VCaP (cell line): Measurements from ENCODE around the gene ZNF587.

Experiments
- H3K27ac ChIP-seq: fragments of 450-650 bp; 2 replicates; pipeline ENCODE4 v1.5.1; 2017
- CTCF ChIP-seq: fragments of 450-650 bp; conservative IDR thresholded peaks from 2 replicates; pipeline ENCODE4 v1.5.1; 2017; ENCODE audit warnings: mild to moderate bottlenecking, moderate library complexity

The ZNF587 gene

DNA sequence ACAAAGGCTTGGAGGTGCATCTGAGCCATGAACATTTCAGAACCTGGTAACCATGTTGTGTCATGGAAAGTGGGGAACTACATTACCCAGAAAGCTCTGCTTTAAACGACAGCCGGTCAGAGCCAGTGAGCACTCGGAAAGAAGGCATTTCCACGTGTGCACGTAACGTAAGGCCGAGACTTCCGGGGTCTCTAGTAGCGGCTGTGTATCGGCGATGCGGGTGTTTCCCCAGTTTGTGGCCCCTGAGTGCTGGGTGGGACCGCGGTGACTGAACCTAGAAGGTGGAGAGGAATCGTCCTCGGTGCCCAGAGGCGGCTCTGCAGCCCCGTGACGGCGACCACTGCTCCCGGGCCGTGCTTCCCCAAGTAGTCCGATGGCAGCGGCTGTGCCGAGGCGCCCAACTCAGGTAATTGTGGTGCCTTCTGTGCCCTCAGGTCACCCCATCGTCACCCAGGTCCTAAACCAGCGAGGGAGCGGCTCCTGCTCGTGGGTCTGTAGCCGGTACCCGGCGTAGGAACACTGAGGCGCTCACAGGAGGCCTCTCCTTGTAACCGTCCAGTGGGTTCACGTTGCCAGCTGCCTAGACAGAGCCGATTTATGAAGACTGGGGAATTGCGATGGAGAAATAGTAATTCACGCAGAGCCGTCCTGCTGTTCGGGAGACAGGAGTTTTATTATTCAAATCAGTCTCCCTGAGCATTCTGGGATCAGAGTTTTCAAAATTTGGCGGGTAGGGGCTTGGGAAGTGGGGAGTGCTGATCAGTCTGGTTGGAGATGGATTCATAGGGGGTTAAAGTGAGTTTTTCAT lies at the start of gene ZNF587:
Gene ZNF587 (plus strand): TSS at position 194 of the 808 bp plus-strand sequence. CDS start 180 bp downstream, at position 374.
- H3K27ac ChIP-seq = peak within 1 kb of the TSS; percentile 94

GRCh38 chr19:57800696-57801095 lies 49.0 kb upstream of the ZNF587 start:
- no peak for TF ChIP-seq CTCF
- no peak overlapping the region for H3K27ac ChIP-seq

GRCh38 chr19:57802269-57802668 lies 47.4 kb upstream of the ZNF587 start:
- TF ChIP-seq CTCF = no peak
- H3K27ac ChIP-seq = no peak overlapping the region

GRCh38 chr19:57803265-57803593 lies 46.4 kb upstream of the ZNF587 start:
- peak overlapping the region; percentile 92 for H3K27ac ChIP-seq
- TF ChIP-seq CTCF = no peak

DNA sequence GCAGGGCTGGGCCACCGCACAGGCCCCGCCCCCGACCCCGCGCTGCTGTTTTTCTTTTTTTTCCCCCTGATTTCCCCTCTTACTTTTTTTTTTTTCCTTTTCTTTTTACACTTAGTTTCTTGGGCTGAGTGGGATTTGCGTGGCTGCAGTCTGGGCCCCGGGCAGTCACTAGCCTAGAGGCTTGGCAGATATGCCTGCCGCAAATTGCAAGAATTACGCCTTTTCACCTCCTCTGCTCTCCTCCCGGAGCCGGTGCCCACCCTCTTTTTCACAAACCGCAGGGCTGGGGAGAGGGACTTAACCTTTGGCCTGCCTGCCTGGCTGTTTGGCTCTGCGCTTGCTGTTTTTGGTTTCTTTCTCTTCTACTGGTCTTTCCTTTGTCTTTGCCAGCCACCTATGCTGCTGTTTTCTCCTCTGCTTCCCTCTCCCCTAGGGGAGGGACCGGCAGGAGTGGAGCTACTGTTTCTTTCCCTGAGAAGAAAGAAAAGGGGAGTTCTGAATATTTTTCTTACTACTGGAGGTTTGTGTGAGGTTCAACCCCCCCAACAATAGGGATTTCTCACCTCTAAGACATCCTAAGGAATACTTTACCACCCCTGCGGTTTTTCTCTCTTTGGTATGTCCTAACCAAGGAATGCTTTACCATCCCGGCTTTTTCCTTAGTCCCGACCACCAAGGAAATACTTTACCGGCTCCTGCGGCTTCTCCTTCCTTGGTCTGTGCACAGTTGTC lies 45.9 kb upstream of the ZNF587 start:
- TF ChIP-seq CTCF = no peak

GRCh38 chr19:57807541-57807940 lies 42.1 kb upstream of the ZNF587 start:
- H3K27ac ChIP-seq = peak overlapping the region; percentile 92
- TF ChIP-seq CTCF = no peak

More for the DNA sequence above, 45.9 kb upstream of the ZNF587 start:
- peak overlapping the region; percentile 92 for H3K27ac ChIP-seq

DNA sequence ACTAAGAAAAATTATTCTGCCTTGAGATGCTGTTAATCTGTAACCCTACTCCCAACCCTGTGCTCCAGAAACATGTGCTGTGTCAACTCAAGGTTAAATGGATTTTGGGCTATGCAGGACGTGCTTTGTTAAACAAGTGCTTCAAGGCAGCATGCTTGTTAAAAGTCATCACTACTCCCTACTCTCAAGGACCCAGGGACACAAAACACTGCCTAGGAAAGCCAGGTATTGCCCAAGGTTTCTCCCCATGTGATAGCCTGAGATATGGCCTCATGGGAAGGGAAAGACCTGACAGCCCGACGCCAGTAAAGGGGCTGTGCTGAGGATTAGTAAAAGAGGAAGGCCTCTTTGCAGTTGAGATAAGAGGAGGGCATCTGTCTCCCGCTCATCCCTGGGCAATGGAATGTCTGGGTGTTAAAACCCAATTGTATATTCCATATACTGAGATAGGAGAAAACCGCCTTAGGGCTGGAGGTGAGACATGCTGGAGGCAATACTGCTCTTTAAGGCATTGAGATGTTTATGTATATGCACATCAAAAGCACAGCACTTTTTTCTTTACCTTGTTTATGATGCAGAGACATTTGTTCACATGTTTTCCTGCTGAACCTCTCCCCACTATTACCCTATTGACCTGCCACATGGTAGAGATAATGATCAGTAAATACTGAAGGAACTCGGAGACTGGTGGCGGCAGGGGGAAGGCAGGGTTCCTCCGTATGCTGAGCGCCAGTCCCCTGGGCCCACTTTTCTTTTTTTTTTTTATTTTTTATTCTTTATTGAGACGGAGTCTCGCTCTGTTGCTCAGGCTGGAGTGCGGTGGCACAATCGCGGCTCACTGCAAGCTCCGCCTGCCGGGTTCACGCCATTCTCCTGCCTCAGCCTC lies 39.0 kb upstream of the ZNF587 start:
- H3K27ac ChIP-seq = peak overlapping the region; percentile 93

DNA sequence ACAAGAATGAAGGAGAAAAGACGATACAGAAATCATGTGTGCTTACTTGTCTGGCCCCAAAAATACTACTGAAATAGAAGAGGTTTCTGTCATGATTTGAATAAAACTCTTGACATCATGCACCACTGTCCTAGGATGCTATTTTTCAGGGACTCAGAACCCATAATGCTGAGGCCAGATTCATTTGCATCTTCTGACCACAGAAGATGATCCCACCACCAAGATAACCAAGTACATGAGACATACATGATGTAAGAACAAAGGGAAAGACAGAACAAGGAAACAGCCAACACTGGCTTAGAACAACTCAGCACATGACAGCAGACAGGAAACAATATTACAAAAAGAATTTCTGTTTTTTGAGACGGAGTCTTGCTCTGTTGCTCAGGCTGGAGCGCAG lies 37.4 kb upstream of the ZNF587 start:
- TF ChIP-seq CTCF = no peak
- peak overlapping the region; percentile 93 for H3K27ac ChIP-seq

DNA sequence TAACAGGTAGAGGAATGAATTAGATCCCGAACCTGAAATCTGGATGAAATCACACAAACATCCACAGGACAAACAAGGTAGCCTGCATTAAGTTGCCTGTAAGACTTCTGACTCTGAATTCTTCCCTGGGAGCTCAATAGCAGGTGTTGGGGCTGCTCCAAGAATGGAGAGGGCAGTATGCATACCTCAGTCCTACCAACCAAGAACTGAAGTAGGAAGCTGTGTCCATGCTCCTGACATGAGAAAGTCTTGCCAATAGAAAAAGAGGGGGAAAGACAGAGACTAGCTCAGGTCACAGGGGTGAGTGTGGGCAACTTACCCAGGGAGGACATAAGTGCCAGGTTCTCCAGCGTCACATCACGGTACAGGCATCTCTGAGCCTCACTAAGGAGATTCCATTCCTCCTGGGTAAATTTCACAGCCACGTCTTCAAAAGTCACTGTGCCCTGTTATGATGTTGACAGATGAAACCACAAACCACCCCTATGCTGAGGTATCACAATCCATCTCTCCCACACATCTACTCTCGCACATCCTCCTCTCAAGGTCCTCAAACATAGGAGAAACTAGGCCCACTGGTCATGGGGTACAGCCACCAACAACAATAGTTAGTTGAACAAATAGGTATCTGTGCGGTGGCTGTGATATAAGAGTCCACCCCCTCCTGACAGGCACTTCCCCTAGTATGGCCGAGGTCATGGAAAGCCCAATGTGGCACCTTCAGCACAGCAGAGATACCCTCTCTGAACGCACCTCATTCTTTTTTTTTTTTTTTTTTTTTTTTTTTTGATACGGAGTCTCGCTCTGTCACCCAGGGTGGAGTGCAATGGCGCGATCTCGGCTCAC lies 36.5 kb upstream of the ZNF587 start:
- peak overlapping the region; percentile 93 for H3K27ac ChIP-seq
